GM12878 (cell line): Measurements from ENCODE around the gene TPH2. TPM values are rescaled to one million over a fixed set of nuclear protein-coding genes. Genes with fewer than 3 reads are reported as not detected.

Experiments used
- ATAC-seq: fragments of 200-7000 bp; cut with Tn5 transposase; 3 replicates; pipeline ENCODE4 v1.9.1; 2020; ENCODE audit warnings: mild to moderate bottlenecking, moderate library complexity
- BruUV-seq: library from RNA; stranded (reverse); fragments of 400-500 nt; replicated peaks from 2 replicates; lab custom pipeline; 2021; lab: Mats Ljungman, UMichigan
- CTCF ChIA-PET: fragments of 300-600 bp; sonication (Branson Sonifier 250); formaldehyde crosslinking; extraction: SDS; loops from one replicate; lab custom pipeline; 2021; ENCODE audit warnings: inconsistent platforms; lab: Yijun Ruan, JAX
- POLR2A ChIA-PET: fragments of 350-600 bp; formaldehyde crosslinking; extraction: SDS; loops from one replicate; lab custom pipeline; 2021; ENCODE audit warnings: inconsistent platforms; lab: Charles Lee
- RAD21 ChIA-PET: fragments of 300-600 bp; sonication (Branson Sonifier 250); formaldehyde crosslinking; loops from one replicate; lab custom pipeline; 2023; ENCODE audit warnings: antibody characterized with exemption; ENCODE audit not compliant: unreplicated experiment; lab: Charles Lee
- SMC1A ChIA-PET: fragments of 300-600 bp; sonication (Branson Sonifier 250); formaldehyde crosslinking; loops from one replicate; lab custom pipeline; 2023; ENCODE audit not compliant: unreplicated experiment, uncharacterized antibody; lab: Charles Lee
- DNase-seq: peaks from one replicate; pipeline ENCODE4 v3.0.0-alpha.2; 2011; ENCODE audit warnings: low read depth, low spot score
- FAIRE-seq: peaks from 3 replicates; lab custom pipeline; 2011; peaks lifted over from hg19 to GRCh38; lab: Jason Lieb, UNC
- H2AFZ ChIP-seq: 2 replicates; pipeline ENCODE4 v1.6.0; 2011; ENCODE audit warnings: low read depth, low read length, control low read depth; ENCODE audit not compliant: control insufficient read depth
- H3K27ac ChIP-seq: 2 replicates; pipeline ENCODE4 v1.5.1; 2011; ENCODE audit warnings: control low read depth; ENCODE audit not compliant: control insufficient read depth, insufficient read depth
- H3K27me3 ChIP-seq, 2 experiments: replicated peaks in 1 of 2; 2 replicates each; pipeline versions ENCODE4 v1.6.0 to v1.6.1; 2011; ENCODE audit warnings: low read length in 1 of 2; ENCODE audit not compliant: control insufficient read depth in 2 of 2, insufficient read depth in 2 of 2
- H3K36me3 ChIP-seq, 2 experiments: 2 replicates each; pipeline ENCODE4 v1.5.1; 2011; ENCODE audit warnings: low read length in 1 of 2; ENCODE audit not compliant: control insufficient read depth in 2 of 2, insufficient read depth in 2 of 2
- H3K4me1 ChIP-seq: 2 replicates; pipeline ENCODE4 v1.6.1; 2011; ENCODE audit warnings: mild to moderate bottlenecking, low read length, moderate library complexity, mixed read lengths; ENCODE audit not compliant: control insufficient read depth, insufficient read depth
- H3K4me2 ChIP-seq: 2 replicates; pipeline ENCODE4 v1.6.0; 2011; ENCODE audit warnings: control low read depth; ENCODE audit not compliant: control insufficient read depth, insufficient read depth
- H3K4me3 ChIP-seq: fragments of 200-600 bp; sonication (generic); 2 replicates; pipeline ENCODE4 v1.5.1; 2016
- H3K79me2 ChIP-seq: 2 replicates; pipeline ENCODE4 v1.6.0; 2011; ENCODE audit warnings: low read length; ENCODE audit not compliant: control insufficient read depth, insufficient read depth
- H3K9ac ChIP-seq: 2 replicates; pipeline ENCODE4 v1.8.0; 2011; ENCODE audit warnings: low read length, control low read depth, mixed read lengths; ENCODE audit not compliant: control insufficient read depth, insufficient read depth
- H3K9me3 ChIP-seq: replicated peaks from 3 replicates; pipeline ENCODE4 v1.5.1; 2011; ENCODE audit warnings: mild to moderate bottlenecking, low read length; ENCODE audit not compliant: control insufficient read depth, insufficient read depth
- H4K20me1 ChIP-seq: 2 replicates; pipeline ENCODE4 v1.6.0; 2011; ENCODE audit not compliant: control insufficient read depth, insufficient read depth
- BMI1 ChIP-seq: fragments of 450-650 bp; IDR thresholded peaks from 2 replicates; pipeline ENCODE4 v1.6.1; 2016; ENCODE audit warnings: mild to moderate bottlenecking, moderate library complexity, borderline replicate concordance
- E2F4 ChIP-seq: IDR thresholded peaks from 2 replicates; pipeline ENCODE4 v1.6.1; 2012; ENCODE audit warnings: low read depth, low read length, improper control_type of control experiment
- GATAD2B ChIP-seq: fragments of 450-650 bp; conservative IDR thresholded peaks from 2 replicates; pipeline ENCODE4 v1.6.1; 2017; ENCODE audit warnings: low read depth, mild to moderate bottlenecking, moderate library complexity
- LARP7 ChIP-seq: fragments of 450-650 bp; IDR thresholded peaks from 2 replicates; pipeline ENCODE4 v1.6.1; 2017; ENCODE audit warnings: mild to moderate bottlenecking
- MTA2 ChIP-seq: fragments of 450-650 bp; IDR thresholded peaks from 2 replicates; pipeline ENCODE4 v1.6.1; 2016; ENCODE audit warnings: low read depth, mild to moderate bottlenecking, moderate library complexity
- MYC ChIP-seq: IDR thresholded peaks from 2 replicates; pipeline ENCODE4 v1.6.1; 2011; ENCODE audit warnings: mild to moderate bottlenecking, low read length, moderate library complexity, inconsistent platforms; ENCODE audit not compliant: insufficient read depth, insufficient replicate concordance, insufficient read length, severe bottlenecking
- PAX8 ChIP-seq: fragments of 450-650 bp; IDR thresholded peaks from 2 replicates; pipeline ENCODE4 v1.6.1; 2017; ENCODE audit warnings: mild to moderate bottlenecking, moderate library complexity
- POLR2A ChIP-seq: IDR thresholded peaks from 2 replicates; pipeline ENCODE4 v1.6.1; 2011; ENCODE audit warnings: low read depth, mild to moderate bottlenecking, low read length
- POU2F2 ChIP-seq: IDR thresholded peaks from 3 replicates; pipeline ENCODE4 v1.6.1; 2011; ENCODE audit warnings: low read depth, mild to moderate bottlenecking, low read length, borderline replicate concordance
- RBBP5 ChIP-seq: fragments of 200-600 bp; sonication (generic); conservative IDR thresholded peaks from 2 replicates; pipeline ENCODE4 v1.6.1; 2016
- RELA ChIP-seq: fragments of 450-650 bp; IDR thresholded peaks from 2 replicates; pipeline ENCODE4 v1.8.0; 2014; ENCODE audit warnings: borderline replicate concordance; ENCODE audit not compliant: partially characterized antibody
- YBX1 ChIP-seq: fragments of 450-650 bp; IDR thresholded peaks from 2 replicates; pipeline ENCODE4 v1.6.1; 2016; ENCODE audit warnings: antibody characterized with exemption
- ZNF207 ChIP-seq: fragments of 450-650 bp; IDR thresholded peaks from 2 replicates; pipeline ENCODE4 v1.6.1; 2014; ENCODE audit warnings: antibody characterized with exemption, mild to moderate bottlenecking, borderline replicate concordance
- ZNF217 ChIP-seq: fragments of 450-650 bp; IDR thresholded peaks from 2 replicates; pipeline ENCODE4 v1.6.1; 2017; ENCODE audit warnings: antibody characterized with exemption, mild to moderate bottlenecking
- WGBS: methylation state at CpG from one replicate; pipeline ENCODE4 v1.1.6; 2016; ENCODE audit warnings: low lambda C conversion rate; ENCODE audit not compliant: insufficient replicate concordance, insufficient coverage; ENCODE audit errors: missing lambda C conversion rate; 5-methylcytosine and 5-hydroxymethylcytosine counted together
- in situ Hi-C: fragments of 300-500 bp; cut with MboI; formaldehyde crosslinking; loops from 9 replicates; pipeline ENCODE4 v1.14.3; 2018; ENCODE audit warnings: mixed read lengths
- intact Hi-C: fragments of 100-400 bp; cut with micrococcal nuclease; formaldehyde crosslinking; loops from one replicate; pipeline ENCODE4 v1.14.2; 2022; ENCODE audit not compliant: unreplicated experiment
- polyA plus RNA-seq, 11 experiments: library from polyadenylated mRNA; depleted of rRNA in 4 of 11; unstranded in 6 of 11; stranded (reverse) in 5 of 11; fragments of >200 nt; fragmentation: Nextera tagmentation in 4 of 11; fragmentation: Illumina TruSeq in 1 of 11; extraction: Ambion mirVana in 4 of 11; extraction: Trizol in 1 of 11; gene quantifications; 1 replicate in 1 of 11; 2 replicates in 10 of 11; pipeline versions ENCODE4 v1.2.1 to v1.2.3, GENCODE V29; 2011 to 2016; ENCODE audit warnings: inconsistent platforms in 2 of 11, missing spikeins in 2 of 11, low read depth in 1 of 11
- total RNA-seq, 4 experiments: library from RNA; depleted of rRNA in 3 of 4; stranded (reverse); fragments of >200 nt in 3 of 4; fragmentation: Illumina TruSeq in 1 of 4; extraction: Trizol in 1 of 4; gene quantifications; 2 replicates each; pipeline versions ENCODE4 v1.2.1 to v1.2.3, GENCODE V29; 2013 to 2021
- TF ChIP-seq, protein P1 (sequence below): fragments of 450-650 bp; formaldehyde crosslinking; IDR thresholded peaks from 2 replicates; pipeline ENCODE4 v1.4.0; 2020; ENCODE audit warnings: mild to moderate bottlenecking, moderate library complexity
- TF ChIP-seq, protein P2 (sequence below): IDR thresholded peaks from 2 replicates; pipeline ENCODE4 v1.6.1; 2012; ENCODE audit warnings: low read length, inconsistent platforms
- TF ChIP-seq, protein P3 (sequence below): IDR thresholded peaks from 2 replicates; pipeline ENCODE4 v1.6.1; 2011; ENCODE audit warnings: borderline replicate concordance, low read depth, mild to moderate bottlenecking, moderate library complexity, mixed read lengths, low read length; ENCODE audit not compliant: insufficient read depth; ENCODE audit errors: extremely low read length

Gene TPH2
- total and polyA plus RNA-seq, 10 of the 15 experiments (the other 5 are each of a cell fraction or from before 2014, with no cell fraction given) = not detected

DNA sequence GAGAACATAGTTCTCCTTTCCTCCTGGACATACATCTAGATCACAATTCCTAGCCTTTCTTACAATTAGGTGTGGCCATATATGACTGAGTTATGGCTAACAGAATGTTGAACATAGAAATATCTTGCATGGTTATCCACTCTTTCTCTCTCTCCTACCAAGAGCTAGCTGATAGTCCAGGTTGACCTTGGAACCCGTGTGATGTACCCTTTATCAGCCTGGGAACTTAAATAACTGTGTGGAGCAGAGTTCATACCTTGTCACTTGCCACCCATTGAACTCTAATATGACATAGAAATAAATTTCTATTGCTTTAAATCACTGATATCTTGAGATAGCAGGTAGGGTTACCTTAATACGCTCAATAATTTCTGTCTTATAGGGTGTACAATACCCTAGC, 115.9 kb downstream of the TPH2 start (continued):
- TF ChIP-seq MYC (no peak), LARP7 (no peak)
- TF ChIP-seq, protein P1, sequence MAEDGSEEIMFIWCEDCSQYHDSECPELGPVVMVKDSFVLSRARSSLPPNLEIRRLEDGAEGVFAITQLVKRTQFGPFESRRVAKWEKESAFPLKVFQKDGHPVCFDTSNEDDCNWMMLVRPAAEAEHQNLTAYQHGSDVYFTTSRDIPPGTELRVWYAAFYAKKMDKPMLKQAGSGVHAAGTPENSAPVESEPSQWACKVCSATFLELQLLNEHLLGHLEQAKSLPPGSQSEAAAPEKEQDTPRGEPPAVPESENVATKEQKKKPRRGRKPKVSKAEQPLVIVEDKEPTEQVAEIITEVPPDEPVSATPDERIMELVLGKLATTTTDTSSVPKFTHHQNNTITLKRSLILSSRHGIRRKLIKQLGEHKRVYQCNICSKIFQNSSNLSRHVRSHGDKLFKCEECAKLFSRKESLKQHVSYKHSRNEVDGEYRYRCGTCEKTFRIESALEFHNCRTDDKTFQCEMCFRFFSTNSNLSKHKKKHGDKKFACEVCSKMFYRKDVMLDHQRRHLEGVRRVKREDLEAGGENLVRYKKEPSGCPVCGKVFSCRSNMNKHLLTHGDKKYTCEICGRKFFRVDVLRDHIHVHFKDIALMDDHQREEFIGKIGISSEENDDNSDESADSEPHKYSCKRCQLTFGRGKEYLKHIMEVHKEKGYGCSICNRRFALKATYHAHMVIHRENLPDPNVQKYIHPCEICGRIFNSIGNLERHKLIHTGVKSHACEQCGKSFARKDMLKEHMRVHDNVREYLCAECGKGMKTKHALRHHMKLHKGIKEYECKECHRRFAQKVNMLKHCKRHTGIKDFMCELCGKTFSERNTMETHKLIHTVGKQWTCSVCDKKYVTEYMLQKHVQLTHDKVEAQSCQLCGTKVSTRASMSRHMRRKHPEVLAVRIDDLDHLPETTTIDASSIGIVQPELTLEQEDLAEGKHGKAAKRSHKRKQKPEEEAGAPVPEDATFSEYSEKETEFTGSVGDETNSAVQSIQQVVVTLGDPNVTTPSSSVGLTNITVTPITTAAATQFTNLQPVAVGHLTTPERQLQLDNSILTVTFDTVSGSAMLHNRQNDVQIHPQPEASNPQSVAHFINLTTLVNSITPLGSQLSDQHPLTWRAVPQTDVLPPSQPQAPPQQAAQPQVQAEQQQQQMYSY (CRISPR knock-in tag) = no peak

- POLR2A ChIA-PET = no interaction called here
- intact Hi-C loops (no loop called here), in situ Hi-C loops (no loop called here)
- SMC1A ChIA-PET = no interaction called here
- Histone ChIP-seq H3K9ac (no peak overlapping the region), H3K27me3 (no peaks in the 10 kb centered on the region), H3K27ac (no peak overlapping the region), H3K9me3 (no peaks in the 10 kb centered on the region), H3K4me1 (no peaks in the 10 kb centered on the region), H3K4me3 (no peak overlapping the region), H2AFZ (no peak overlapping the region), H3K79me2 (no peaks in the 10 kb centered on the region), H3K36me3 (no peaks in the 10 kb centered on the region), H3K4me2 (no peak overlapping the region), H4K20me1 (no peaks in the 10 kb centered on the region)
- DNase-seq (no peak), FAIRE-seq (no peak), ATAC-seq (no peak)
- RAD21 ChIA-PET = no interaction called here
- 2% methylated on average over 5 of the region's 5 CpGs for WGBS
- CTCF ChIA-PET = no interaction called here
- BruUV-seq = no TSS peak
- TF ChIP-seq BMI1 (no peak), POLR2A (no peak), GATAD2B (no peak), YBX1 (no peak), RELA (no peak), E2F4 (no peak), PAX8 (no peak), ZNF217 (no peak), POU2F2 (no peak), MTA2 (no peak), RBBP5 (no peak), ZNF207 (no peak)
- TF ChIP-seq, protein P2, sequence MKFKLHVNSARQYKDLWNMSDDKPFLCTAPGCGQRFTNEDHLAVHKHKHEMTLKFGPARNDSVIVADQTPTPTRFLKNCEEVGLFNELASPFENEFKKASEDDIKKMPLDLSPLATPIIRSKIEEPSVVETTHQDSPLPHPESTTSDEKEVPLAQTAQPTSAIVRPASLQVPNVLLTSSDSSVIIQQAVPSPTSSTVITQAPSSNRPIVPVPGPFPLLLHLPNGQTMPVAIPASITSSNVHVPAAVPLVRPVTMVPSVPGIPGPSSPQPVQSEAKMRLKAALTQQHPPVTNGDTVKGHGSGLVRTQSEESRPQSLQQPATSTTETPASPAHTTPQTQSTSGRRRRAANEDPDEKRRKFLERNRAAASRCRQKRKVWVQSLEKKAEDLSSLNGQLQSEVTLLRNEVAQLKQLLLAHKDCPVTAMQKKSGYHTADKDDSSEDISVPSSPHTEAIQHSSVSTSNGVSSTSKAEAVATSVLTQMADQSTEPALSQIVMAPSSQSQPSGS = no peak
- TF ChIP-seq, protein P3, sequence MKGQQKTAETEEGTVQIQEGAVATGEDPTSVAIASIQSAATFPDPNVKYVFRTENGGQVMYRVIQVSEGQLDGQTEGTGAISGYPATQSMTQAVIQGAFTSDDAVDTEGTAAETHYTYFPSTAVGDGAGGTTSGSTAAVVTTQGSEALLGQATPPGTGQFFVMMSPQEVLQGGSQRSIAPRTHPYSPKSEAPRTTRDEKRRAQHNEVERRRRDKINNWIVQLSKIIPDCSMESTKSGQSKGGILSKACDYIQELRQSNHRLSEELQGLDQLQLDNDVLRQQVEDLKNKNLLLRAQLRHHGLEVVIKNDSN = no peak
These were observed 118.8 kb downstream of the TPH2 start for GRCh38 chr12:72057330-72057914.
